Body of pancreas (tissue), 4 donors: ENCODE measurements around the gene GRIP2. TPM values are rescaled to one million over a fixed set of nuclear protein-coding genes. Genes with fewer than 3 reads are reported as not detected.

Experiments used
- ATAC-seq: fragments of 150-250 bp; one replicate; pipeline ENCODE4 v1.9.1; 2016
- DNase-seq, 4 donors: peaks; one replicate each; pipeline ENCODE4 v3.0.0-alpha.2; 2019
- H3K27ac ChIP-seq, 4 donors: fragments of 200-600 bp; sonication (generic); 1 replicate in 3 of 4; 2 replicates in 1 of 4; pipeline versions ENCODE4 v1.5.1 to v1.6.1; 2016 to 2019; ENCODE audit warnings: mild to moderate bottlenecking in 1 of 4, mixed read lengths in 1 of 4, moderate library complexity in 1 of 4
- H3K27me3 ChIP-seq, 2 donors: fragments of 200-600 bp; sonication (generic); one replicate each; pipeline ENCODE4 v1.6.0; 2016; ENCODE audit warnings: mild to moderate bottlenecking in 1 of 2
- H3K36me3 ChIP-seq, 2 donors: fragments of 200-600 bp; sonication (generic); replicated peaks in 1 of 2; 2 replicates each; pipeline ENCODE4 v1.5.1; 2016; ENCODE audit warnings: low read depth in 2 of 2; ENCODE audit not compliant: insufficient read depth in 1 of 2
- H3K4me1 ChIP-seq: fragments of 200-600 bp; sonication (generic); one replicate; pipeline ENCODE4 v1.6.0; 2016
- H3K4me3 ChIP-seq, 2 donors: fragments of 200-600 bp; sonication (generic); 1 replicate in 1 of 2; 2 replicates in 1 of 2; pipeline ENCODE4 v1.5.1; 2016 to 2019
- H3K9me3 ChIP-seq, 3 donors: fragments of 200-600 bp; sonication (generic); 1 replicate in 2 of 3; 2 replicates in 1 of 3; pipeline ENCODE4 v1.5.1; 2016
- POLR2A ChIP-seq, 3 donors: fragments of 450-650 bp; IDR thresholded peaks; one replicate each; pipeline ENCODE4 v1.6.1; 2016; ENCODE audit warnings: antibody characterized with exemption in 3 of 3, mild to moderate bottlenecking in 2 of 3
- WGBS, 2 donors: methylation state at CpG; one replicate each; pipeline ENCODE4 v1.1.5; 2017; 5-methylcytosine and 5-hydroxymethylcytosine counted together
- intact Hi-C: fragments of 100-400 bp; cut with DNase I; formaldehyde crosslinking; loops from one replicate; pipeline ENCODE4 v1.15.1; 2023
- total RNA-seq, 2 donors: library from RNA; depleted of rRNA; stranded (reverse); fragments of >200 nt; gene quantifications; one replicate each; pipeline ENCODE4 v1.1.0, GENCODE V29; 2016
- TF ChIP-seq, protein P1 (sequence below), 7 experiments: fragments of 450-650 bp in 4 of 7; fragments of 200-600 bp in 3 of 7; sonication (generic) in 3 of 7; IDR thresholded peaks; one replicate each; pipeline ENCODE4 v1.5.1; 2016 to 2019; ENCODE audit warnings: antibody characterized with exemption in 7 of 7

The GRIP2 gene
- total RNA-seq, 2 donors from 2014 or later = 0.26 to 0.99 TPM

DNA sequence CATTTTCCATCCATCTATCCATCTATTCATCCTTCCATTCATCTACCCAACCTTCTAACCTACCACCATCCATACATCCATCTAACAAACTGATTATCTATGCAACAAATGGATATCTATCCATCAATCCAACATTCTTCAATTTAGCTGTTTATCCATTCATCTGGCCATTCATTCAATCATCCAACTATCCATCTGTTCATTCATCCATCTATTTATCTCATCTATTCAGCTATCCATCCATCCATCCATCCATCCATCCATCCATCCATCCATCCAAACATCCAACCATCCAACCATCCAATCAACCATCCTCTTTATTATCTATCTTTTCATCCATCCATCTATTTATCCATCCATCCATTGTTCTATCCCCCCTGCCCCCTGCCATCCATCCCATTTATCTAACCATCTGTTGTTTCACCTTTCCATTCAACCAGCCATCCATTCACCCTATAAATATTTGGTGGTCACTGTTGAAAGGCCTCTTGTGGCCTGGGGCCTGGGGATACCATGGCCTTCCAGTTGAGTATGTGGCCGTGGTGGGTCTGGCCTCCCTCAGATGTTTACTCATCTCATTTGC lies 93.1 kb downstream of the GRIP2 start:
- Histone ChIP-seq H3K9me3 (no peaks in the 10 kb centered on the region), H3K4me1 (peaks cover 8% of the 10 kb centered on the region), H3K27me3 (no peaks in the 10 kb centered on the region), H3K4me3 (no peak overlapping the region), H3K27ac (no peak overlapping the region), H3K36me3 (no peaks in the 10 kb centered on the region)
- intact Hi-C loops = no loop called here
- TF ChIP-seq, protein P1, sequence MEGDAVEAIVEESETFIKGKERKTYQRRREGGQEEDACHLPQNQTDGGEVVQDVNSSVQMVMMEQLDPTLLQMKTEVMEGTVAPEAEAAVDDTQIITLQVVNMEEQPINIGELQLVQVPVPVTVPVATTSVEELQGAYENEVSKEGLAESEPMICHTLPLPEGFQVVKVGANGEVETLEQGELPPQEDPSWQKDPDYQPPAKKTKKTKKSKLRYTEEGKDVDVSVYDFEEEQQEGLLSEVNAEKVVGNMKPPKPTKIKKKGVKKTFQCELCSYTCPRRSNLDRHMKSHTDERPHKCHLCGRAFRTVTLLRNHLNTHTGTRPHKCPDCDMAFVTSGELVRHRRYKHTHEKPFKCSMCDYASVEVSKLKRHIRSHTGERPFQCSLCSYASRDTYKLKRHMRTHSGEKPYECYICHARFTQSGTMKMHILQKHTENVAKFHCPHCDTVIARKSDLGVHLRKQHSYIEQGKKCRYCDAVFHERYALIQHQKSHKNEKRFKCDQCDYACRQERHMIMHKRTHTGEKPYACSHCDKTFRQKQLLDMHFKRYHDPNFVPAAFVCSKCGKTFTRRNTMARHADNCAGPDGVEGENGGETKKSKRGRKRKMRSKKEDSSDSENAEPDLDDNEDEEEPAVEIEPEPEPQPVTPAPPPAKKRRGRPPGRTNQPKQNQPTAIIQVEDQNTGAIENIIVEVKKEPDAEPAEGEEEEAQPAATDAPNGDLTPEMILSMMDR (IDR thresholded peaks at IDR 0.05) = no peak
- no peak for TF ChIP-seq POLR2A (IDR thresholded peaks at IDR 0.05)
- WGBS, 2 donors = 88 to 92% methylated on average over 1 of the region's 1 CpG
- no peak for DNase-seq
- ATAC-seq = no peak

DNA sequence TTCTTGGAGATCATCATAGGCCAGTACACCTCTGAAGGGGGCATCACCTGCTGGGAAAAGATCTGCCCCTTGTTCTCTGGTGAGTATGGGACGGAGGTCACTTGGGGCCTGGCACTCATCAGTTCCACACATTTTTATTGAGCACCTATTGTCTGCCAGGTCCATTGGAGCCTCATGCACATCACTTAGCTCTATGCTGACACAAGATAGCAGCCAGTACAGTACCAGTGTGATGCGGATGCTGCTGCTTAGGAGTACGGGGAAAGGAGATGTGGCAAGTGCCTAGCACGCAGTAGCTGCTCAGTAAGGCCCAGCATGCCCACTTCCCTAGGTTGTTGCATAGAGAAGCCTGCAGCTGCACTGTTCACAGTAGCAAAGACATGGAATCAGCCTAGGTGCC lies 94.4 kb downstream of the GRIP2 start:
- Histone ChIP-seq H3K9me3 (no peaks in the 10 kb centered on the region), H3K36me3 (no peaks in the 10 kb centered on the region), H3K27ac (no peak overlapping the region), H3K4me3 (no peak overlapping the region), H3K4me1 (peaks cover 3% of the 10 kb centered on the region), H3K27me3 (no peaks in the 10 kb centered on the region)
- ATAC-seq (no peak), DNase-seq (no peak)
- intact Hi-C loops = no loop called here
- 89 to 93% methylated on average over 4 of the region's 4 CpGs for WGBS, 2 donors
- no peak for TF ChIP-seq POLR2A (IDR thresholded peaks at IDR 0.05)
- TF ChIP-seq, protein P1 (IDR thresholded peaks at IDR 0.05) = no peak

DNA sequence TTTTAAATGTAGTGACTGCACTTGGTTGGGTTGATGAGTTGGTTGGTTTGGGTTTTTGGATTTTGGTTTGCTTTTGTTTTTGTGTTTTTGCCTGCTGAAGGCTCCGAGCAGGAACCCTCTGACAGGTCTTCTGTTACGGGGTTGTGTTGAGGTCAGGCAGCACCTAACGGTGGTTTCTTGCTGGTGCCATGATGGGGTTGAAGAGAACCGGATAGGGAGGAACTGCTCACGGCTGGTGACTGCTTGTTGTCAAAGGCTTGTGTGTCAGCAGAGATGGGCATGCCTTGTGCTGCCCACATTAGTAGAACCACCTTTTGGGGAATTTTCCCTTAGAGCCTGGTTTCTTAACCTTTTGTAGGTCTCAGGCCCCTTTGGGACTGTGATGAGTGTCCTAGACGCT lies 95.8 kb downstream of the GRIP2 start:
- intact Hi-C loops = no loop called here
- 93% methylated on average over 6 of the region's 6 CpGs for WGBS, 2 donors
- no peaks in the 10 kb centered on the region for H3K36me3 ChIP-seq

DNA sequence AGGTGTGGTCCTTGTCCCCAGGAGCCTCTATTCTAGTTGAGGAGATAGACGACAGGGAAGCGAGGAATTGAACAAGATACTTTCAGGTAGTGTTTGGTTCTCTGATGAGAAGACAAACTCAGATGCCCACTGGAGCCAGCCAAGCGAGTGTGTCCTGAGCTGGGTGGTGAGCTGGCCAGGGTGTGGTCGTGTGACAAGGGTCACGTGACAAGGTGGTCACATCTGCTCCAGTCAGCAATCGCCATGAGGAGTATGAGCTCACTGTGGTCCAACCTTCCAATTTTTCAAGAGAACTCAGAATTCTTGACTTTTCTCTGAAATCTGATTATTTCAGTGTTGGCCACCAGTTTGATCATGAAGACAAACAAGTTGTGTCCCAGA lies 98.2 kb downstream of the GRIP2 start:
- Histone ChIP-seq H3K27me3 (no peaks in the 10 kb centered on the region), H3K4me1 (peaks cover 15% of the 10 kb centered on the region), H3K4me3 (no peak overlapping the region), H3K36me3 (no peaks in the 10 kb centered on the region), H3K9me3 (no peaks in the 10 kb centered on the region), H3K27ac (no peak overlapping the region)
- WGBS, 2 donors = 81 to 90% methylated on average over 6 of the region's 6 CpGs
- intact Hi-C loops = no loop called here
- TF ChIP-seq, protein P1 (IDR thresholded peaks at IDR 0.05) = no peak
- no peak for TF ChIP-seq POLR2A (IDR thresholded peaks at IDR 0.05)
- no peak for DNase-seq
- ATAC-seq = no peak

More for the DNA sequence above, 95.8 kb downstream of the GRIP2 start:
- Histone ChIP-seq H3K4me1 (peaks cover 9% of the 10 kb centered on the region), H3K27me3 (no peaks in the 10 kb centered on the region), H3K27ac (no peak overlapping the region), H3K4me3 (no peak overlapping the region), H3K9me3 (no peaks in the 10 kb centered on the region)
- ATAC-seq = no peak
- no peak for DNase-seq
- no peak for TF ChIP-seq POLR2A (IDR thresholded peaks at IDR 0.05)
- TF ChIP-seq, protein P1 (IDR thresholded peaks at IDR 0.05) = no peak

DNA sequence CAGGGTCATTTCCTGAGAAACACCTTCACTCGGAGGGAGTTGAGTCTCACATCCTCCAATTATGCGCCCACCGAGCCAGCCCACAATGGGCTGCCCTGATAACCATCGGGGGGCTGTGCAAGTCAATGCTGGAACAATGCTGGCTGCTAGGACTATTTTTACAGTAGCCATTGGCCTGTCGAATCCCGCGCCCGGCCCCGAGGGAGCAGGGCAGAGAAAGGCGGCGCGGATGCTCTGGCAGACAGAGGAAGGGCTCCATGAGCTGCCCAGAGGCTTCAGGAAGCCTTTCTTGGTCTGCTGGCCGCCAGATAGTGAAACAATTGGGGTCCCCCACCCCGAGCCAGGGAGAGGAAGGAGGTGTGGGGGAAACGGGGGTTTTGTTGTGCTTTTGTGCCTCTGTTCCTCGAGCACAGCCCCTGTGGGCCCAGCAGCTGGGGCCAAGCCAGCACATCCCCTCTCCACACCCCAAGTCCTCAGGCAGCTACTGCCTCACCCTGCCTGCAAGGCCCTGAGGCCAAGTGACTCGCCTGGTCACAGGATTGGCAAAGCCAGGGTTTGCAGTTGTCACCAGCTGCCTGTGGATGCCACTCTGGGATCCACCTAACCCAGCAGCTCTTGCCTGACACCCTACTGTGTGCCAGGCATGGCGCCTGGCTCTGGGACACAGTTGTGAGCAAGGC lies 98.8 kb downstream of the GRIP2 start:
- no peaks in the 10 kb centered on the region for H3K27me3 ChIP-seq
- WGBS, 2 donors = 75 to 78% methylated on average over 1 to 18 of the region's 18 CpGs
- intact Hi-C loops = no loop called here
- no peaks in the 10 kb centered on the region for H3K36me3 ChIP-seq
- no peaks in the 10 kb centered on the region for H3K9me3 ChIP-seq
- no peak overlapping the region for H3K4me3 ChIP-seq
- peaks cover 15% of the 10 kb centered on the region for H3K4me1 ChIP-seq
- no peak for DNase-seq
- TF ChIP-seq, protein P1 (IDR thresholded peaks at IDR 0.05) = no peak
- TF ChIP-seq POLR2A (IDR thresholded peaks at IDR 0.05) = no peak
- peak; percentile 16 for ATAC-seq
- no peak overlapping the region for H3K27ac ChIP-seq
